IMR-90 (cell line): ENCODE results near the gene DLX6.

Experiments
- BHLHE40 ChIP-seq: fragments of 150-350 bp; IDR thresholded peaks from 2 replicates; pipeline ENCODE4 v1.6.1; 2016; ENCODE audit warnings: mild to moderate bottlenecking, low read depth, low read length
- MAFK ChIP-seq: IDR thresholded peaks from 2 replicates; pipeline ENCODE4 v1.6.1; 2012; ENCODE audit warnings: low read depth, low read length, improper control_type of control experiment
- POLR2A ChIP-seq: IDR thresholded peaks from 2 replicates; pipeline ENCODE4 v1.6.1; 2012; ENCODE audit warnings: mild to moderate bottlenecking, low read depth, low read length
- RAD21 ChIP-seq: IDR thresholded peaks from 2 replicates; pipeline ENCODE4 v1.6.1; 2012; ENCODE audit warnings: low read length, improper control_type of control experiment
- TF ChIP-seq, protein P1 (sequence below): conservative IDR thresholded peaks from 2 replicates; pipeline ENCODE4 v1.5.1; 2012; ENCODE audit warnings: mild to moderate bottlenecking, low read depth, low read length, improper control_type of control experiment
- TF ChIP-seq, protein P2 (sequence below): fragments of 150-350 bp; IDR thresholded peaks from 2 replicates; pipeline ENCODE4 v1.6.1; 2016; ENCODE audit warnings: low read depth, mild to moderate bottlenecking, low read length, moderate library complexity, borderline replicate concordance
- TF ChIP-seq, protein P3 (sequence below): fragments of 150-350 bp; IDR thresholded peaks from 2 replicates; pipeline ENCODE4 v1.6.1; 2017; ENCODE audit warnings: mild to moderate bottlenecking, antibody characterized with exemption, low read length, low read depth

DNA sequence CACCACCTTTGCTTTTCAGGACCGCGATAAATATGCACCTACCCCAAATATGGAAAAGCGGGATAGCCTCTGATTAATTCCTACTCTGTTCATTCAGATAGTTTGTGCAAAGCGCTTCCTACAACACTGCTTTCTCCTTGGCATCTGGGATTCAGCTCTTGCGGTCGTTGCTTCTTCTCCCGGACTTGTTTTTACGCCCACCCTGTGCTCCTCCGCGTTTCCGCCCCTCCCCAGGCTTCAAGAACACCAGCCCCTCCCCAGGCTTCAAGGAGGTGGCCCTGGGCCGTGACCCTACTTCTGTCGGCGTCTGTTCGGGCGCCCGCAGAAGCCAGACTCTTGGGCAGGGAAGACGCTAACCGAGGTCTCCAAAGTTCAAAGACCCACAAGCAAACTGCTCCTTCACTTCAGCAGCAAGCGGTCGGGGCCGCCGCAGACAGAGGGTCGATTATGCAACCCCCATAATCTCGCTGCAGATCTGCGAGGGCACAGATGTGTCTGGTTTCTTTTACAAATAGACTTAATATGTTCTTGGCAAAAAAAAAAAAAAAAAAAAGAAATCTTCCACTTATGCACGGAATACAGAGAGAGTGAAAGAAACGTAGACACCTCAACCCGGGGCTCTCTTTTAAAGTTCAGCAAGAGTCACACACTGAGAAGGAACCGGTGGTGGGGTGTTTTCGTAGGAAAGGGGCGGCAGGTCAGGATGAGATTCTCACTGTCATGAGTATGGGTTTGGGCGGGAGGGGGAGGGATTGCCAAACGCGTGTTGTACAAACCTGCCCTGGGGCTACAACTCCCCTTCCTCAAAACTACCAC is 17.3 kb downstream of the DLX6 start:
- TF ChIP-seq, protein P1, sequence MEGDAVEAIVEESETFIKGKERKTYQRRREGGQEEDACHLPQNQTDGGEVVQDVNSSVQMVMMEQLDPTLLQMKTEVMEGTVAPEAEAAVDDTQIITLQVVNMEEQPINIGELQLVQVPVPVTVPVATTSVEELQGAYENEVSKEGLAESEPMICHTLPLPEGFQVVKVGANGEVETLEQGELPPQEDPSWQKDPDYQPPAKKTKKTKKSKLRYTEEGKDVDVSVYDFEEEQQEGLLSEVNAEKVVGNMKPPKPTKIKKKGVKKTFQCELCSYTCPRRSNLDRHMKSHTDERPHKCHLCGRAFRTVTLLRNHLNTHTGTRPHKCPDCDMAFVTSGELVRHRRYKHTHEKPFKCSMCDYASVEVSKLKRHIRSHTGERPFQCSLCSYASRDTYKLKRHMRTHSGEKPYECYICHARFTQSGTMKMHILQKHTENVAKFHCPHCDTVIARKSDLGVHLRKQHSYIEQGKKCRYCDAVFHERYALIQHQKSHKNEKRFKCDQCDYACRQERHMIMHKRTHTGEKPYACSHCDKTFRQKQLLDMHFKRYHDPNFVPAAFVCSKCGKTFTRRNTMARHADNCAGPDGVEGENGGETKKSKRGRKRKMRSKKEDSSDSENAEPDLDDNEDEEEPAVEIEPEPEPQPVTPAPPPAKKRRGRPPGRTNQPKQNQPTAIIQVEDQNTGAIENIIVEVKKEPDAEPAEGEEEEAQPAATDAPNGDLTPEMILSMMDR = no peak
- no peak for TF ChIP-seq POLR2A
- no peak for TF ChIP-seq MAFK
- TF ChIP-seq, protein P2, sequence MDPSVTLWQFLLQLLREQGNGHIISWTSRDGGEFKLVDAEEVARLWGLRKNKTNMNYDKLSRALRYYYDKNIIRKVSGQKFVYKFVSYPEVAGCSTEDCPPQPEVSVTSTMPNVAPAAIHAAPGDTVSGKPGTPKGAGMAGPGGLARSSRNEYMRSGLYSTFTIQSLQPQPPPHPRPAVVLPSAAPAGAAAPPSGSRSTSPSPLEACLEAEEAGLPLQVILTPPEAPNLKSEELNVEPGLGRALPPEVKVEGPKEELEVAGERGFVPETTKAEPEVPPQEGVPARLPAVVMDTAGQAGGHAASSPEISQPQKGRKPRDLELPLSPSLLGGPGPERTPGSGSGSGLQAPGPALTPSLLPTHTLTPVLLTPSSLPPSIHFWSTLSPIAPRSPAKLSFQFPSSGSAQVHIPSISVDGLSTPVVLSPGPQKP = no peak
- TF ChIP-seq BHLHE40 = no peak
- TF ChIP-seq RAD21 = no peak
- TF ChIP-seq, protein P3, sequence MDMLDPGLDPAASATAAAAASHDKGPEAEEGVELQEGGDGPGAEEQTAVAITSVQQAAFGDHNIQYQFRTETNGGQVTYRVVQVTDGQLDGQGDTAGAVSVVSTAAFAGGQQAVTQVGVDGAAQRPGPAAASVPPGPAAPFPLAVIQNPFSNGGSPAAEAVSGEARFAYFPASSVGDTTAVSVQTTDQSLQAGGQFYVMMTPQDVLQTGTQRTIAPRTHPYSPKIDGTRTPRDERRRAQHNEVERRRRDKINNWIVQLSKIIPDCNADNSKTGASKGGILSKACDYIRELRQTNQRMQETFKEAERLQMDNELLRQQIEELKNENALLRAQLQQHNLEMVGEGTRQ = no peak
